AG04450 (cell line): ENCODE results near the gene SLC8A2. TPM values are rescaled to one million over a fixed set of nuclear protein-coding genes. Genes with fewer than 3 reads are reported as not detected.

Experiments used
- CTCF ChIA-PET: fragments of 300-600, 350-600 bp; formaldehyde crosslinking; extraction: SDS; loops from one replicate; lab custom pipeline; 2022; ENCODE audit warnings: antibody characterized with exemption, inconsistent platforms; lab: Charles Lee
- POLR2A ChIA-PET: fragments of 350-600 bp; formaldehyde crosslinking; extraction: SDS; loops from one replicate; lab custom pipeline; 2021; ENCODE audit warnings: antibody characterized with exemption, inconsistent platforms; lab: Yijun Ruan, JAX
- DNase-seq: peaks from one replicate; pipeline ENCODE4 v3.0.0-alpha.2; 2011; ENCODE audit warnings: low read depth, low spot score
- H3K27ac ChIP-seq: one replicate; pipeline ENCODE4 v1.5.1; 2012; ENCODE audit warnings: low read depth, low read length, control low read depth
- H3K27me3 ChIP-seq: one replicate; pipeline ENCODE4 v1.6.0; 2012; ENCODE audit warnings: low read length; ENCODE audit not compliant: control insufficient read depth, insufficient read depth
- H3K4me3 ChIP-seq: 2 replicates; pipeline ENCODE4 v1.5.1; 2011; ENCODE audit warnings: mild to moderate bottlenecking, low read depth, low read length, control low read depth
- H3K9me3 ChIP-seq: 2 replicates; pipeline ENCODE4 v1.5.1; 2012; ENCODE audit warnings: low read length; ENCODE audit not compliant: control insufficient read depth, insufficient read depth
- CTCF ChIP-seq: IDR thresholded peaks from 2 replicates; pipeline ENCODE4 v1.5.1; 2011; ENCODE audit warnings: low read depth, low read length, control low read depth, inconsistent platforms
- polyA plus RNA-seq: library from polyadenylated mRNA; depleted of rRNA; stranded (reverse); fragments of >200 nt; gene quantifications from 2 replicates; pipeline ENCODE4 v1.2.3, GENCODE V29; 2011

SLC8A2 gene
- polyA plus RNA-seq, 1 experiment: 0.05 TPM

GRCh38 chr19:47490847-47491246 is 19.2 kb upstream of the SLC8A2 start:
- no peak for DNase-seq
- Histone ChIP-seq H3K9me3 (no peaks in the 10 kb centered on the region), H3K27ac (no peak overlapping the region), H3K27me3 (no peaks in the 10 kb centered on the region), H3K4me3 (no peak overlapping the region)
- TF ChIP-seq CTCF: no peak
- ChIA-PET POLR2A (no interaction called here), CTCF (interaction anchor here (0.6 to 1.1 kb wide), 2 partner anchors 25 to 30 kb away, joined by 4 to 7 read pairs; partner anchors contain the start of gene NAPA)

- no peak for DNase-seq
- H3K9me3 ChIP-seq: no peaks in the 10 kb centered on the region
- ChIA-PET POLR2A (no interaction called here), CTCF (interaction anchor here (0.6 kb wide), 2 partner anchors 31 to 929 kb away, joined by 3 to 7 read pairs; no protein-coding TSS in a partner anchor)
- no peak overlapping the region for H3K27ac ChIP-seq
- no peak overlapping the region for H3K4me3 ChIP-seq
- no peaks in the 10 kb centered on the region for H3K27me3 ChIP-seq
- TF ChIP-seq CTCF: no peak
These were observed 18.3 kb upstream of the SLC8A2 start for GRCh38 chr19:47490031-47490430.

GRCh38 chr19:47489072-47489914 is 17.6 kb upstream of the SLC8A2 start:
- ChIA-PET POLR2A (no interaction called here), CTCF (no interaction called here)
- Histone ChIP-seq H3K27ac (no peak overlapping the region), H3K9me3 (no peaks in the 10 kb centered on the region), H3K4me3 (no peak overlapping the region), H3K27me3 (no peaks in the 10 kb centered on the region)
- no peak for TF ChIP-seq CTCF
- DNase-seq: no peak

- ChIA-PET CTCF (interaction anchor here (0.9 to 1.4 kb wide), 2 partner anchors 28 to 53 kb away, joined by 3 to 7 read pairs; no protein-coding TSS in a partner anchor), POLR2A (no interaction called here)
- Histone ChIP-seq H3K9me3 (no peaks in the 10 kb centered on the region), H3K27ac (no peak overlapping the region), H3K4me3 (no peak overlapping the region), H3K27me3 (no peaks in the 10 kb centered on the region)
- no peak for DNase-seq
- no peak for TF ChIP-seq CTCF
These were observed 16.1 kb upstream of the SLC8A2 start for GRCh38 chr19:47487551-47488515.
